PC-9 (cell line): ENCODE data around the gene COL4A2. TPM values are rescaled to one million over a fixed set of nuclear protein-coding genes. Genes with fewer than 3 reads are reported as not detected.

ENCODE experiments used
- BruUV-seq: library from RNA; stranded (reverse); fragments of 400-500 nt; replicated peaks from 2 replicates; lab custom pipeline; 2021; lab: Mats Ljungman, UMichigan
- CTCF ChIA-PET: fragments of 300-600 bp; sonication (Branson Sonifier 250); formaldehyde crosslinking; loops from one replicate; lab custom pipeline; 2022; ENCODE audit warnings: antibody characterized with exemption; lab: Charles Lee
- POLR2A ChIA-PET: fragments of 300-600 bp; sonication (Branson Sonifier 250); formaldehyde crosslinking; loops from one replicate; lab custom pipeline; 2022; ENCODE audit warnings: antibody characterized with exemption; ENCODE audit not compliant: unreplicated experiment; lab: Charles Lee
- DNase-seq, 2 experiments: peaks; one replicate each; pipeline versions ENCODE4 v3.0.0 to v3.0.0-alpha.2; 2015 to 2022; ENCODE audit warnings: mixed read lengths in 1 of 2
- H2AFZ ChIP-seq: fragments of 200-600 bp; sonication (generic); 2 replicates; pipeline ENCODE4 v1.8.1; 2017; ENCODE audit warnings: antibody characterized with exemption
- H3F3A ChIP-seq: fragments of 200-600 bp; sonication (generic); 2 replicates; pipeline ENCODE4 v1.8.1; 2017; ENCODE audit warnings: antibody characterized with exemption, mild to moderate bottlenecking, low read depth; ENCODE audit not compliant: insufficient read depth
- H3K27ac ChIP-seq: fragments of 200-600 bp; sonication (generic); 2 replicates; pipeline ENCODE4 v1.6.1; 2016; ENCODE audit warnings: mixed run types
- H3K27me3 ChIP-seq: fragments of 200-600 bp; sonication (generic); 2 replicates; pipeline ENCODE4 v1.6.1; 2016; ENCODE audit warnings: low read depth, mixed run types; ENCODE audit not compliant: insufficient read depth
- H3K36me3 ChIP-seq: fragments of 200-600 bp; sonication (generic); 2 replicates; pipeline ENCODE4 v1.6.1; 2016; ENCODE audit warnings: low read depth, mixed run types
- H3K4me1 ChIP-seq: fragments of 200-600 bp; sonication (generic); replicated peaks from 2 replicates; pipeline ENCODE4 v1.6.1; 2016; ENCODE audit warnings: mixed run types; ENCODE audit not compliant: insufficient read depth
- H3K4me2 ChIP-seq: fragments of 200-600 bp; sonication (generic); 2 replicates; pipeline ENCODE4 v1.6.1; 2017; ENCODE audit warnings: mixed run types
- H3K4me3 ChIP-seq: fragments of 200-600 bp; sonication (generic); 2 replicates; pipeline ENCODE4 v1.6.1; 2016; ENCODE audit warnings: mixed run types
- H3K79me2 ChIP-seq: fragments of 200-600 bp; sonication (generic); 2 replicates; pipeline ENCODE4 v1.6.1; 2017; ENCODE audit warnings: low read depth, mixed run types
- H3K9me2 ChIP-seq: fragments of 200-600 bp; sonication (generic); 2 replicates; pipeline ENCODE4 v1.8.1; 2017; ENCODE audit warnings: mild to moderate bottlenecking; ENCODE audit not compliant: insufficient read depth
- H3K9me3 ChIP-seq: fragments of 200-600 bp; sonication (generic); 2 replicates; pipeline ENCODE4 v1.8.1; 2016; ENCODE audit warnings: low read depth; ENCODE audit not compliant: insufficient read depth
- H4K20me1 ChIP-seq: fragments of 200-600 bp; sonication (generic); 2 replicates; pipeline ENCODE4 v1.8.1; 2017; ENCODE audit not compliant: insufficient read depth
- EZH2 ChIP-seq: fragments of 200-600 bp; sonication (generic); IDR thresholded peaks from 2 replicates; pipeline ENCODE4 v1.8.0; 2017; ENCODE audit warnings: antibody characterized with exemption, low read depth
- intact Hi-C: fragments of 100-400 bp; cut with micrococcal nuclease; formaldehyde crosslinking; loops from one replicate; pipeline ENCODE4 v1.10.0; 2022; ENCODE audit not compliant: unreplicated experiment
- total RNA-seq: library from RNA; stranded (reverse); gene quantifications from 2 replicates; pipeline ENCODE4 v1.2.3, GENCODE V29; 2021
- TF ChIP-seq, protein P1 (sequence below): fragments of 200-600 bp; sonication (generic); conservative IDR thresholded peaks from 2 replicates; pipeline ENCODE4 v1.6.1; 2017; ENCODE audit warnings: mixed run types, antibody characterized with exemption, mild to moderate bottlenecking, moderate library complexity

The COL4A2 gene
- total RNA-seq, 1 experiment from 2014 or later = 1.2 TPM

DNA sequence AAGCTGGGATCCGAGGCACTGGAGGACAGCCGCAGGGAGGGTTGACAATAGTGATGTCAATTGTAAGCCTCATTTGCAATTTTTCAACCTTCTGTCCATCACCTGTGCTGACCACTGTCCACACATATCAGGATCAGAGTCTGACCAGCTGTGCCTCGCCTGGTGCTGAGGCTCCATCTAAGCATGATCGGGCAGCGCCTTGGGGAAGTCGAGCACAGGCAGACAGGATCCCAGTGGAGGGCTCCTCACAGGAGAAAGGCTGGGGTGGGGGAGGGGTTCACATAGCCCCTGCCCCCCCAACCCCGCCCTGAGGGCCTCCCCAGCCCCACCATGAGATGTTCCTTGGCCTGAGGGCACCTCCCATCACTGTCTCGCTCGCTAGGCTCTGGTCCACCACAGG lies 194.1 kb downstream of the COL4A2 start:
- intact Hi-C loops = no loop called here
- ChIA-PET CTCF (no interaction called here), POLR2A (no interaction called here)
- Histone ChIP-seq H3K4me2 (no peak overlapping the region), H3K4me3 (no peak overlapping the region), H3K79me2 (no peaks in the 10 kb centered on the region), H3K27me3 (no peaks in the 10 kb centered on the region), H3F3A (peaks cover 11% of the 10 kb centered on the region; the same call in 1 of the 2 replicates), H3K27ac (no peak overlapping the region), H3K9me3 (no peaks in the 10 kb centered on the region), H4K20me1 (no peaks in the 10 kb centered on the region), H3K4me1 (peaks cover 15% of the 10 kb centered on the region), H3K9me2 (no peaks in the 10 kb centered on the region), H3K36me3 (no peaks in the 10 kb centered on the region), H2AFZ (no peak overlapping the region)
- DNase-seq = no peak
- BruUV-seq = no TSS peak
- TF ChIP-seq, protein P1, sequence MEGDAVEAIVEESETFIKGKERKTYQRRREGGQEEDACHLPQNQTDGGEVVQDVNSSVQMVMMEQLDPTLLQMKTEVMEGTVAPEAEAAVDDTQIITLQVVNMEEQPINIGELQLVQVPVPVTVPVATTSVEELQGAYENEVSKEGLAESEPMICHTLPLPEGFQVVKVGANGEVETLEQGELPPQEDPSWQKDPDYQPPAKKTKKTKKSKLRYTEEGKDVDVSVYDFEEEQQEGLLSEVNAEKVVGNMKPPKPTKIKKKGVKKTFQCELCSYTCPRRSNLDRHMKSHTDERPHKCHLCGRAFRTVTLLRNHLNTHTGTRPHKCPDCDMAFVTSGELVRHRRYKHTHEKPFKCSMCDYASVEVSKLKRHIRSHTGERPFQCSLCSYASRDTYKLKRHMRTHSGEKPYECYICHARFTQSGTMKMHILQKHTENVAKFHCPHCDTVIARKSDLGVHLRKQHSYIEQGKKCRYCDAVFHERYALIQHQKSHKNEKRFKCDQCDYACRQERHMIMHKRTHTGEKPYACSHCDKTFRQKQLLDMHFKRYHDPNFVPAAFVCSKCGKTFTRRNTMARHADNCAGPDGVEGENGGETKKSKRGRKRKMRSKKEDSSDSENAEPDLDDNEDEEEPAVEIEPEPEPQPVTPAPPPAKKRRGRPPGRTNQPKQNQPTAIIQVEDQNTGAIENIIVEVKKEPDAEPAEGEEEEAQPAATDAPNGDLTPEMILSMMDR = no peak
- TF ChIP-seq EZH2 = no peak

DNA sequence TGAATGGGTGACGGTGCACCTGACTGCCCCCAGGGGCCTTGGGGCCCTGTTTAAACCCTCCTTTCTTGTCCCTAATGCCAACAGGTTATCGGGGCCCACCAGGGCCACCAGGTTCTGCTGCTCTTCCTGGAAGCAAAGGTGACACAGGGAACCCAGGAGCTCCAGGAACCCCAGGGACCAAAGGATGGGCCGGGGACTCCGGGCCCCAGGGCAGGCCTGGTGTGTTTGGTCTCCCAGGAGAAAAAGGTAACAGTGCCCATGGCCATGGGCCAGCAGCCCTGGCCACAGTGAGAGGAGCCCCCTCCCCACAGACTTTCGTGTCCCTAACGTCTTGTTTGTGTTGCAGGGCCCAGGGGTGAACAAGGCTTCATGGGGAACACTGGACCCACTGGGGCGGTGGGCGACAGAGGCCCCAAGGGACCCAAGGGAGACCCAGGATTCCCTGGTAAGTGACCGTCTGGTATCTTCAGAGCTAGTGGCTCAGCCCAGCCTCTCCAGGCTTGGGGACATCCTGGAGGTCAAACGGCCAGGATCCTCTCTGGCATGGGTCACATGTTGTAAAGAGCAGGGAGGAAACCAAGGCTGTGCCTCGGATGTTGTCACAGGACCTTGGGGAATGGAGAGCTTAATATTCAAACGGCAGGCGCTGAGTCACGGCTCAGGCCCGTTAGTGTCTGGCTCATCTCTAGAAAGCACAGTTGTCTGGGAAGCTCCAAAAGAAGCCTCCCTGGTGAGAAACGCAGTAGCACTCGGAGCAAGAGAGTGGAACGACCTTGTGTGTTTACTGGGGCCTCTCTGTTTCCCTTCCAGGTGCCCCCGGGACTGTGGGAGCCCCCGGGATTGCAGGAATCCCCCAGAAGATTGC lies 196.2 kb downstream of the COL4A2 start:
- BruUV-seq = no TSS peak
- Histone ChIP-seq H3K9me2 (no peaks in the 10 kb centered on the region), H3K9me3 (no peaks in the 10 kb centered on the region), H3K79me2 (no peaks in the 10 kb centered on the region), H4K20me1 (no peaks in the 10 kb centered on the region), H3K4me3 (no peak overlapping the region), H3K4me1 (peaks cover 35% of the 10 kb centered on the region), H3K36me3 (no peaks in the 10 kb centered on the region), H3K27ac (no peak overlapping the region), H3K27me3 (no peaks in the 10 kb centered on the region), H3K4me2 (no peak overlapping the region), H2AFZ (no peak overlapping the region), H3F3A (peaks cover 29% of the 10 kb centered on the region)
- intact Hi-C loops = no loop called here
- ChIA-PET POLR2A (interaction anchor here (0.7 kb wide), 1 partner anchor 115 kb away, joined by 3 read pairs; no protein-coding TSS in a partner anchor), CTCF (no interaction called here)
- no peak for DNase-seq
- TF ChIP-seq, protein P1 = no peak
- TF ChIP-seq EZH2 = no peak

DNA sequence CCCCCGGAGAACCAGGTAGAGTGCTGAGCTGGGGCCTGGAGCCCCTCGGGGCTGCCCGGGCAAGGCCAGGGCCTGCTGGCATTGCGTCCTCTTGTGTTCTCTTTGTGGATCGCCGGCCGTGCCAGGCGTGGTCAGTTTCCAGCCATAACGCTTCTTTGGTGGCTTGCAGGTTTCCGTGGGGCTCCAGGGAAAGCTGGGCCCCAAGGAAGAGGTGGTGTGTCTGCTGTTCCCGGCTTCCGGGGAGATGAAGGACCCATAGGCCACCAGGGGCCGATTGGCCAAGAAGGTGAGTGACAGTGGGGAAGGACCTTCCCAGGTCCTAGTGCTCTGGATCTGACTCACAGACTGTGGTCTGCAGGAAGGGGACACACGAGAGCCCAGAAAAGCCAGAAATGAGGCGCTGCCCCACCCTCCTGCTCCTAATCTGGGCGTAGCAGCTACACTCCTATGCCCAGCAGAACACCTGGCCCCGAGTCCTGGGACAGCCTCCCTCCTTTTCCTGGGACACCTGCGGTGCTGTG lies 197.0 kb downstream of the COL4A2 start:
- intact Hi-C loops = no loop called here
- no peak overlapping the region for H2AFZ ChIP-seq
- H3K36me3 ChIP-seq = no peaks in the 10 kb centered on the region
- no peaks in the 10 kb centered on the region for H3K79me2 ChIP-seq
- no peaks in the 10 kb centered on the region for H4K20me1 ChIP-seq
- no peaks in the 10 kb centered on the region for H3K9me2 ChIP-seq
- no peaks in the 10 kb centered on the region for H3K9me3 ChIP-seq
- no peaks in the 10 kb centered on the region for H3K27me3 ChIP-seq
- no peak for TF ChIP-seq EZH2
- TF ChIP-seq, protein P1 = no peak
- ChIA-PET CTCF (interaction anchor here (0.6 kb wide), 1 partner anchor 314 kb away, joined by 5 read pairs; no protein-coding TSS in a partner anchor), POLR2A (interaction anchor here (0.7 kb wide), 1 partner anchor 116 kb away, joined by 3 read pairs; no protein-coding TSS in a partner anchor)
- DNase-seq = no peak
- BruUV-seq = no TSS peak
- H3K4me3 ChIP-seq = no peak overlapping the region
- peaks cover 35% of the 10 kb centered on the region for H3F3A ChIP-seq
- peaks cover 42% of the 10 kb centered on the region for H3K4me1 ChIP-seq
- no peak overlapping the region for H3K27ac ChIP-seq
- H3K4me2 ChIP-seq = no peak overlapping the region
